GM10847 (cell line): ENCODE measurements around the gene LARP1B.

Experiments used
- POLR2A ChIP-seq: IDR thresholded peaks from 2 replicates; pipeline ENCODE4 v1.6.1; 2011; ENCODE audit not compliant: insufficient read length; ENCODE audit errors: extremely low read depth

LARP1B gene

GRCh38 chr4:128141866-128142265, 80.8 kb downstream of the LARP1B start:
- no peak for TF ChIP-seq POLR2A

GRCh38 chr4:128145727-128146126, 84.6 kb downstream of the LARP1B start:
- no peak for TF ChIP-seq POLR2A

GRCh38 chr4:128153800-128154199, 92.7 kb downstream of the LARP1B start:
- TF ChIP-seq POLR2A, result no peak

GRCh38 chr4:128155231-128155855, 94.2 kb downstream of the LARP1B start:
- no peak for TF ChIP-seq POLR2A

- TF ChIP-seq POLR2A, result no peak
Measured at GRCh38 chr4:128155874-128156456, 94.9 kb downstream of the LARP1B start.

- no peak for TF ChIP-seq POLR2A
Measured at GRCh38 chr4:128158894-128159293, 97.8 kb downstream of the LARP1B start.

GRCh38 chr4:128159967-128160366, 98.9 kb downstream of the LARP1B start:
- no peak for TF ChIP-seq POLR2A

- no peak for TF ChIP-seq POLR2A
Measured at GRCh38 chr4:128161138-128161537, 100.0 kb downstream of the LARP1B start.

- no peak for TF ChIP-seq POLR2A
Measured at GRCh38 chr4:128162434-128162833, 101.3 kb downstream of the LARP1B start.

GRCh38 chr4:128163177-128164117, 102.3 kb downstream of the LARP1B start:
- TF ChIP-seq POLR2A, result no peak

GRCh38 chr4:128166982-128167381, 105.9 kb downstream of the LARP1B start:
- no peak for TF ChIP-seq POLR2A

- TF ChIP-seq POLR2A, result no peak
Measured at GRCh38 chr4:128168701-128169100, 107.6 kb downstream of the LARP1B start.

- no peak for TF ChIP-seq POLR2A
Measured at GRCh38 chr4:128169245-128169644, 108.1 kb downstream of the LARP1B start.

- TF ChIP-seq POLR2A, result no peak
Measured at GRCh38 chr4:128176643-128177042, 115.5 kb downstream of the LARP1B start.

GRCh38 chr4:128177498-128177897, 116.4 kb downstream of the LARP1B start:
- TF ChIP-seq POLR2A, result no peak

- TF ChIP-seq POLR2A, result no peak
Measured at GRCh38 chr4:128186623-128187022, 125.5 kb downstream of the LARP1B start.

GRCh38 chr4:128191115-128191781, 130.1 kb downstream of the LARP1B start:
- no peak for TF ChIP-seq POLR2A
